A673 (cell line): ENCODE data around the gene SCAI. TPM values are rescaled to one million over a fixed set of nuclear protein-coding genes. Genes with fewer than 3 reads are reported as not detected.

Source experiments
- BruUV-seq: library from RNA; stranded (reverse); fragments of 400-500 nt; replicated peaks from 2 replicates; lab custom pipeline; 2021; lab: Mats Ljungman, UMichigan
- CTCF ChIA-PET: fragments of 300-600 bp; sonication (Branson Sonifier 250); formaldehyde crosslinking; loops from one replicate; lab custom pipeline; 2022; ENCODE audit warnings: antibody characterized with exemption; lab: Charles Lee
- POLR2A ChIA-PET: fragments of 300-600 bp; sonication (Branson Sonifier 250); formaldehyde crosslinking; loops from one replicate; lab custom pipeline; 2022; ENCODE audit warnings: antibody characterized with exemption; ENCODE audit not compliant: low non-redundant PET; lab: Charles Lee
- DNase-seq: peaks from one replicate; pipeline ENCODE4 v3.0.0-alpha.2; 2015; ENCODE audit warnings: low spot score
- H3K27ac ChIP-seq: fragments of 200-600 bp; sonication (generic); 2 replicates; pipeline ENCODE4 v1.5.1; 2016; ENCODE audit warnings: mixed run types, low read depth, mild to moderate bottlenecking, mixed read lengths, antibody characterized with exemption, low read length; ENCODE audit not compliant: poor library complexity, severe bottlenecking
- H3K27me3 ChIP-seq: fragments of 200-600 bp; sonication (generic); replicated peaks from 2 replicates; pipeline ENCODE4 v1.6.1; 2017; ENCODE audit warnings: mixed run types, low read depth, mild to moderate bottlenecking, mixed read lengths, antibody characterized with exemption, low read length; ENCODE audit not compliant: insufficient read depth, poor library complexity
- H3K36me3 ChIP-seq: fragments of 200-600 bp; sonication (generic); 2 replicates; pipeline ENCODE4 v1.6.1; 2016; ENCODE audit warnings: mixed run types, mild to moderate bottlenecking, mixed read lengths, antibody characterized with exemption, low read length; ENCODE audit not compliant: insufficient read depth, poor library complexity, severe bottlenecking
- H3K4me1 ChIP-seq: fragments of 200-600 bp; sonication (generic); 2 replicates; pipeline ENCODE4 v1.6.1; 2017; ENCODE audit warnings: mixed run types, mild to moderate bottlenecking, mixed read lengths, antibody characterized with exemption, low read length; ENCODE audit not compliant: insufficient read depth, poor library complexity, severe bottlenecking
- H3K4me3 ChIP-seq: fragments of 200-600 bp; sonication (generic); 2 replicates; pipeline ENCODE4 v1.5.1; 2016; ENCODE audit warnings: low read depth, mixed run types, mild to moderate bottlenecking, mixed read lengths, low read length; ENCODE audit not compliant: poor library complexity, severe bottlenecking
- H3K9me3 ChIP-seq: fragments of 200-600 bp; sonication (generic); 2 replicates; pipeline ENCODE4 v1.6.1; 2016; ENCODE audit warnings: mixed run types, low read depth, mild to moderate bottlenecking, mixed read lengths, antibody characterized with exemption, low read length; ENCODE audit not compliant: poor library complexity, severe bottlenecking
- EZH2 ChIP-seq: fragments of 200-600 bp; sonication (generic); IDR thresholded peaks from 2 replicates; pipeline ENCODE4 v1.6.1; 2017; ENCODE audit warnings: borderline replicate concordance, low read depth, mild to moderate bottlenecking, mixed read lengths, antibody characterized with exemption, low read length; ENCODE audit not compliant: poor library complexity, severe bottlenecking
- intact Hi-C: fragments of 100-400 bp; cut with micrococcal nuclease; formaldehyde crosslinking; loops from one replicate; pipeline ENCODE4 v1.10.0; 2022; ENCODE audit not compliant: unreplicated experiment
- total RNA-seq: library from RNA; stranded (reverse); gene quantifications from 2 replicates; pipeline ENCODE4 v1.2.3, GENCODE V29; 2021
- TF ChIP-seq, protein P1 (sequence below): fragments of 300-800, 200-600 bp; sonication (generic); conservative IDR thresholded peaks from 2 replicates; pipeline ENCODE4 v1.5.1; 2017; ENCODE audit warnings: low read depth, mild to moderate bottlenecking, antibody characterized with exemption, low read length, moderate library complexity, mixed read lengths

Gene SCAI
- total RNA-seq, 1 experiment from 2014 or later, result 14.1 TPM

GRCh38 chr9:124975131-124975530 is 168.2 kb downstream of the SCAI start:
- no TSS peak for BruUV-seq
- POLR2A ChIA-PET, result no interaction called here
- intact Hi-C loops, result no loop called here
- no peaks in the 10 kb centered on the region for H3K27me3 ChIP-seq
- no peaks in the 10 kb centered on the region for H3K4me1 ChIP-seq
- no peak overlapping the region for H3K27ac ChIP-seq
- peaks cover 6% of the 10 kb centered on the region for H3K36me3 ChIP-seq
- no peak for DNase-seq
- CTCF ChIA-PET, result no interaction called here
- no peak overlapping the region for H3K4me3 ChIP-seq
- TF ChIP-seq EZH2, result no peak
- TF ChIP-seq, protein P1, sequence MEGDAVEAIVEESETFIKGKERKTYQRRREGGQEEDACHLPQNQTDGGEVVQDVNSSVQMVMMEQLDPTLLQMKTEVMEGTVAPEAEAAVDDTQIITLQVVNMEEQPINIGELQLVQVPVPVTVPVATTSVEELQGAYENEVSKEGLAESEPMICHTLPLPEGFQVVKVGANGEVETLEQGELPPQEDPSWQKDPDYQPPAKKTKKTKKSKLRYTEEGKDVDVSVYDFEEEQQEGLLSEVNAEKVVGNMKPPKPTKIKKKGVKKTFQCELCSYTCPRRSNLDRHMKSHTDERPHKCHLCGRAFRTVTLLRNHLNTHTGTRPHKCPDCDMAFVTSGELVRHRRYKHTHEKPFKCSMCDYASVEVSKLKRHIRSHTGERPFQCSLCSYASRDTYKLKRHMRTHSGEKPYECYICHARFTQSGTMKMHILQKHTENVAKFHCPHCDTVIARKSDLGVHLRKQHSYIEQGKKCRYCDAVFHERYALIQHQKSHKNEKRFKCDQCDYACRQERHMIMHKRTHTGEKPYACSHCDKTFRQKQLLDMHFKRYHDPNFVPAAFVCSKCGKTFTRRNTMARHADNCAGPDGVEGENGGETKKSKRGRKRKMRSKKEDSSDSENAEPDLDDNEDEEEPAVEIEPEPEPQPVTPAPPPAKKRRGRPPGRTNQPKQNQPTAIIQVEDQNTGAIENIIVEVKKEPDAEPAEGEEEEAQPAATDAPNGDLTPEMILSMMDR, result no peak
- no peaks in the 10 kb centered on the region for H3K9me3 ChIP-seq

DNA sequence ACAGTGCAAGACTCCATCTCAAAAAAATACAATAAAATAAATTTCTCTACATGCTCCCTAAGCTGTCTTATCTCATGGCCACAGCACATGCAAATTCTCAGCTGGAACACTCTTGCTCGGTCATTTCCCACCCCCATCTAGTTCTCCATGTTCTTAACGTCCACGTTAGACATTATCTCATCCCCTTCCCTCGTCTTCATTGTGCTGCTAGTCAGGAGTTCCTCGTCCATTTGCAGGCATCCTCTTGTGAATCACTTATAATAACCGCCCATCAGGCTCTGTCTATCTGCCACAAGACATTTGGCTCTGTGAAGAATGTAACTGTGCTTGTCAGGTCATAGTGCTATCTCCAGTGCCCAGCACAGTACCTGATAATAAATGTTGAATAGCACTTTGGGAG is 169.5 kb downstream of the SCAI start:
- H3K27me3 ChIP-seq, result no peaks in the 10 kb centered on the region
- TF ChIP-seq EZH2, result no peak
- TF ChIP-seq, protein P1, result no peak
- H3K4me1 ChIP-seq, result no peaks in the 10 kb centered on the region
- ChIA-PET POLR2A (no interaction called here), CTCF (no interaction called here)
- intact Hi-C loops, result no loop called here
- no peak overlapping the region for H3K27ac ChIP-seq
- DNase-seq, result no peak
- no TSS peak for BruUV-seq
- no peak overlapping the region for H3K4me3 ChIP-seq
- H3K36me3 ChIP-seq, result peaks cover 9% of the 10 kb centered on the region
- no peaks in the 10 kb centered on the region for H3K9me3 ChIP-seq

DNA sequence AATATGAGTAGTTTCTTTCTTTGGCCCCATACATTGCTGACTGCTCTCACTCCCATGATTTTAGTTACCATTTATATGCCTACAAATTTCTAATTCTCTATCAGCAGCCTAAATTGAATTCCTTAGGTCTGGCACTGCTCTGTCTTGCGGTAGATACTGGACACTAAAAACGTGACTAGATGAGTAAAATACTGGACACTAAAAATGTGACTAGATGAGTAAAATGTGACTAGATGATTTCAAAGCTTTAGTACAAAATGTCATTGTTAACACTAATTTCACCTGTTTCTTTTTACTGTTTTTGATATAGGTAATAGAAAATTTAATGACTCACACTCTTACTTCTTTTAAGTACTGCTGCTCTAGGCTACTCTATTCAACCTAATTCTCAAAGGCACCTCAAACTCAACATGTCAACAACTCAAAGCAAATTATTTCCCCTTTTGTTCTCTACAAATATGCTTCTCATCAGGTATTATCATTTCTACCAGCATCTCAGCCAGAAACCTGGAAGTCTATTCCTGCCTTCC is 171.0 kb downstream of the SCAI start:
- intact Hi-C loops, result no loop called here
- H3K27me3 ChIP-seq, result no peaks in the 10 kb centered on the region
- TF ChIP-seq, protein P1, result no peak
- no peak for TF ChIP-seq EZH2
- H3K4me3 ChIP-seq, result no peak overlapping the region
- BruUV-seq, result no TSS peak
- POLR2A ChIA-PET, result no interaction called here
- CTCF ChIA-PET, result no interaction called here
- H3K9me3 ChIP-seq, result no peaks in the 10 kb centered on the region
- H3K4me1 ChIP-seq, result no peaks in the 10 kb centered on the region
- no peak for DNase-seq
- H3K27ac ChIP-seq, result no peak overlapping the region
- peaks cover 9% of the 10 kb centered on the region for H3K36me3 ChIP-seq
